NCI-H82 treated with DMSO at 0.1 percent for 48 hours (cell line): Measurements from ENCODE around the gene ADAMTS16.

Experiments used
- DNase-seq: peaks from one replicate; lab custom pipeline; 2025; ENCODE audit not compliant: unreplicated experiment; lab: John Stamatoyannopoulos, UW

Gene ADAMTS16

DNA sequence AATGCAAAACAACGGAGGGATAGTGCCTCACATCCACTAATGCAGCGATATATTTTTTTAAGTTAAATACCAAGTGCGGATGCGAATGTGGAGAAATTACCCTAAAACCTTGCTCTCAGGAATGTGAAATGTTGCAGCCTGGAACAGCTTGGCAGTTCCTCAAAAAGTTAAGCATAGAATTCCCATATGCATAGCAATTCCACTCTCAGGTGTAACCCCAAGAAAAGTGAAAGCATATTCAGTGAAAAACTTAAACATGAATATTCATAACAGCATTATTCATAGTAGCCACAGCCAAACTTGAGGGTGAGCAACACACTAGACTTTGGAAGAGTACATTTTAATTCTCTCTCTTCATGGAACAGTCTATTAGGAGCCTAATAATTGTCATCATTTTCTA lies 199.1 kb downstream of the ADAMTS16 start:
- DNase-seq = no peak

DNA sequence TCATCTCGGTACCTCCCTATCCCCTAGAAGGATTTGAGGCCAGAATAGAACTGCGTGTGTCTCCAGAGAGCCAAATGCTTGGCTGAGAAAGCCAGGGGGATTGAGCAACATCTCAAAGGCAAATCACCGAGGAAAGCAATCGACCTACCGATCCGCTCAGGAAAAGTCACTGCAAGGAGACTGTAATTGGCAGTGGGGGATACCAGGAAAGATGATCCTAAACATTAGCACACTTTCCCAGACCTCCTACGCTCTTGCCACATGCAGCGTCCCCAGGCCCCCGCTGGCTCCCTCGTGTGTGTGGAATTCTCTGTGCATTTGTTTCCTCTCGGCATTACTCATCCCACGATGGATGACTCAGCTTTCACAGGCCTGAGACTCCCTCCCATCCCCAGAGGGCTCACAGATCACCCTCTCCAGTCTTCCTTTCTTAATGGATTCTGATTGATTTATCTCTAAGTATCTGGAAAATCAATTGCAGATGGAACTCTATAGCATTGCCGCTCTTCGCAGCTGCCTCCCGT lies 200.1 kb downstream of the ADAMTS16 start:
- DNase-seq = no peak

DNA sequence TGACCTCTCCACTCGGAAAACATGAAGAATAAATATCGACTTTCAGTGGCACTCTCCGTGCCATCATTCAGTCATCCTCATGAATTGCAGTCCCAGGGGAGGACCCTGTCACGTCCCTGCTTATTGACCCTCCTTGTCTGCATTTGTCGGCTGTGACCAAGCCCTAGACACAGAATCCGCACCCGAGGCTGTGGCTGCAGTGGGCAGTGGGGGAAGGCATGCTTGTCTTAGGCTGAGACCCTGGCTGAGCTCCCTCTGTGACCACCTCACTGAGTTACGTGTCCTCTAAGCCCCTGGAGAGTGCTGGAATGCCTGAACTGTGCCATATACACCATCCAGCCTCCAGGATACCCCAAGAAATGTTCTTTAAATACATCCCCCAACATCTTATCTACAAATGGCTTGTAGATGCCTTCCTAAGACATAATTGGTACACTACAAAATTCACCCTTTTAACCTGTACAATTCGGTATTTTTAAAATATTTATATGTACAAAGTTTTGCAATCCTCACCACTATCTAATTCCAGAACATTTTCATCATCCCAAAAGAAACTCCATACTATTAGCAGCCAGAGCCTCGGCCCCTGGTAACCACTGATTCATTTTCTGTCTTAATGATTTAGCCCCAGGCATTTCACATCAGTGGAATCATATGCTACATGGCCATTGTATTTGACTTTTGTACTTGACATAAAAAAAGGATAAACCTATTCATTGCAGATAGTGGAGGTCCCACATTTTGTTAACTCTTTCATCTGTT lies 201.6 kb downstream of the ADAMTS16 start:
- no peak for DNase-seq

- no peak for DNase-seq
Observed at GRCh38 chr5:5342784-5343183, 202.7 kb downstream of the ADAMTS16 start.

- no peak for DNase-seq
Observed at GRCh38 chr5:5343568-5343967, 203.4 kb downstream of the ADAMTS16 start.

DNA sequence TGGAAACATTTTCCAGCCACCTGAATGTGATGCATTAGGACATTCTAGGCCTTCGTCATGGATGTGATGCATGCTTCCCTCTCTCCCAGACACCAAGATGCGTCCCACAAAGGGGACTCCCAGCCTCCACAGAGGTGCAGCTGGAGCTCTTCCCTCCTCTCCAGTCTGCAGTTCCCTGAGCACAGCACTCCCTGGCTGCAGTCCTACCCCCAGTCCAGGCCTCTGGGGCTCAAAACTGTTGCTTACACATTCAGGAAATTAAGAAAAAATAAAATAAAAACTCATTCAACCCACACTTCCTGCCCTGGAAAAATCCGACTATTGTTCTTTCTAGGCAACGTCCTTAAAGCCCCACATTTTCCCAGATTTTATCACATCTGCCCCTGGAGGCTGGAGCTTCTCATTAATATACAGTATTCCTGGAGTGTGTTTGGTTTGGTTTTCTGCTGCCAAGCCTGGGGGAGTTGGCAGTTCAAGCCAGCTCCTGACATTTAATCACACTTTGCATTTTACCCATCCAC lies 204.0 kb downstream of the ADAMTS16 start:
- DNase-seq = no peak

DNA sequence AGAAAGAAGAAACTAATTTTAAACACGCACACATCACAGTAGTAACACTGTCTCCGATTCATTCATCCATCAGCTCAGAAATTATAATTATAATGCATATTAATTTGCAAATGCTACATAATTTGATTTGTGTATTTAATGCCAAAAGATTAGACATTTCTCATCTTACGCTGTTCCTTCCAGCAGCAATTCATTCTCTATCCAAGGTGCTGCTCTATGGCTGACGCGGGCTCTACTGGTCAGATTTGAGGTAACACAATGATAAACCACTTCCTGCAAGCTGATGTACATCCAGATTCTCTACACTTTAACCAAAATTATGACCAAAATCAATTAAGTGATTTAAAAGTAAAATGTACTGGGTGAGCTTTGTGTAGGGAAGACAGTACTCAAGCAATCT lies 204.5 kb downstream of the ADAMTS16 start:
- no peak for DNase-seq

DNA sequence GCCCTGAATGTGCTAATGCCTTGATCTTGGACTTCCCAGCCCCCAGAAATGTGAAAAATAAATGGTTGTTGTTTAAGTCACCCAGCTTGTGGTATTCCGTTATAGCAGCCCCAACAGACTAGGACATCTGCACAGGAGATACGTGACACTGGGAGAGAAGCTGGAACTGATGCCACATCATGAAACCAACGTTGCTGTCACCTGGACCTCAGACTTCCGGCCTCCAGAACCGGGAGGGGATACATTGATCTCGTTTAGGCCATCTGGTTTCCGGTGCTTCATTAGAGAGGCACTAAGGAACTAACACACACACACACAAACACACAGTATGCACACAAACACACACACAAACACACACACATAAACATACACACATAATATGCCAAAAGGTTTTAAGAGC lies 207.3 kb downstream of the ADAMTS16 start:
- no peak for DNase-seq

- no peak for DNase-seq
Observed at GRCh38 chr5:5348135-5348534, 208.0 kb downstream of the ADAMTS16 start.

GRCh38 chr5:5348576-5348975 lies 208.4 kb downstream of the ADAMTS16 start:
- DNase-seq = no peak

DNA sequence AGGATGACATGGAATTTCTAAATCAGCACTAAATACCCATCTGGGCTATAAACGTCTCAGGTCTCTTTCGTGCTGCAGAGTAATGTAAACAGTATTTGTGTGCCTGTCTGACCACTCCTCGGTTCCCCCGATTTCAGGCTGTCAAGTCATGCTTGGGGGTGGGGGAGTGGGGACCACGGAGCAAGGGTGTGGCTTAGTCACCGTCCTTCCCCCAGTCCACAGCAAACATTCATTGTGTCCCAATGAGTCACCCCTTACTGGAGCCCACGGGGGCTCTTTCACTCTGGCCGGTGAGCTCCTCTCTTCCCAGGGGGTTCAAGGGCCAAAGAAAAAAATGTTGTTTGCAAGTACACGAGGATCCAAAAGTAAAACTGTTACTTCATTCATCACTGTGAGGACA lies 210.0 kb downstream of the ADAMTS16 start:
- DNase-seq = no peak

DNA sequence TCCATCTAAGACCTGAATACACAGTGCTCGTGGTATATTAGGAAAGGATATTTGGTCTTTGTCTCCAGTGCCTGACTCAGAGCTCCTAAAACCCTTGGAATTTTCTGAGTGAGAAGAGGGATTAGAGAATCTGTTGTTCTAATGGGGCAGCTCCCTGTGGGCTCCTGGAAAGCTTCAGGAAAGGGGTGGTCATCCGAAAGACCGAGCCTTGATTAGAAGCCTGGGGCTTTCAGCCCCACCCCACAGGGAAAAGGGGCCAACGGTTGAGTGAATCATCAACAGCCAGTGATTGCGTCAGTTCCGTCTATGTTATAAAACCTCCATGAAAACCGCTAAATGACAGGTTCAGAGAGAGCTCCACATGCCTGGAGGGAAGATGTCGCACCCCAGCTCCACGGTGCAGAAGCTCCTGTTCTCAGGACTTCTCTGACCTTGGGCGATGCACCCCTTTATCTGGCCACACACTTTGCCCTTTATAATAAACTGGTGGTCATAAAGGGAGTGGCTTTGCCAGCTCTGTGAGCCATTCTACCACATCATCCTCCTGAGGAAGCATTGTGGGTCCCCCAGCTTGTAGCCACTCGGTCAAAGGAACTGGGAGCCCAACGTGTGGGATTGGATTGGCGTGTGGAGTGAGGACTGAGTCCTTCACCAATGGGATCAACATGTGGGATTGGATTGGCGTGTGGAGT lies 211.3 kb downstream of the ADAMTS16 start:
- no peak for DNase-seq

DNA sequence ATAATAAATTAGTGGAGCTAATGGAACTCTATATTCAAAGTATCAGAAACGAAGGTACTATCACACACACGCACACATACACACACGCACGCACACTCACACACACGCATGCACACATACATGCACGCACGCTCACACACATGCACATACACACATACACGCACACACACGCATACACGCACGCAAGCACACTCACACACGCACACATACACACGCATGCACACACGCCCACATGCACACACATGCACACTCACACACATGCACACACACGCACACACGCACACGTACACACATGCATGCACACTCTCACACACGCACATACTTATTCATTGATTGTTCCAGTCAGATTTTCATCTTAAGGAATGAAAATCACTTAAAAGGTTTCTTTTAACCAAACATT lies 212.5 kb downstream of the ADAMTS16 start:
- no peak for DNase-seq

DNA sequence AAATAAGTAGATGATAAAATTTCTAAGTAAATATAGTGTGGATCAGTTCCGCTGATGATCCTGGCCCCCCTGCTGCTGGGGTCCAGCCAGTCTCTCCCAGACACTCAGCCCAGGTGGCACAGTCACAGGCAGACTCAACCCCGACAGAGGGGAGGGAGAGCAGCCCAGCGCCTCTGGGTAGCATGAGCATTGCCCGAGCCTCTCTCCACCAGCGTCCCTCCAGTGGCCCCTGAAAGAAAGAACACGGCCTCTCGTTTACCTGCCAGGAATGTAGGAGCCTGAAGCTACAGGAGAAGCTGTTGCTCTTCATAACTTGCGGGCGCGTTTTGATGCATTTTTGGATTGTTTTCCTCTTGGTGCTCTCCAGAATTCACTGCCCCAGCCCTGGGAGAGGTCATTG lies 213.6 kb downstream of the ADAMTS16 start:
- no peak for DNase-seq

- no peak for DNase-seq
Observed at GRCh38 chr5:5356765-5357164, 216.6 kb downstream of the ADAMTS16 start.

DNA sequence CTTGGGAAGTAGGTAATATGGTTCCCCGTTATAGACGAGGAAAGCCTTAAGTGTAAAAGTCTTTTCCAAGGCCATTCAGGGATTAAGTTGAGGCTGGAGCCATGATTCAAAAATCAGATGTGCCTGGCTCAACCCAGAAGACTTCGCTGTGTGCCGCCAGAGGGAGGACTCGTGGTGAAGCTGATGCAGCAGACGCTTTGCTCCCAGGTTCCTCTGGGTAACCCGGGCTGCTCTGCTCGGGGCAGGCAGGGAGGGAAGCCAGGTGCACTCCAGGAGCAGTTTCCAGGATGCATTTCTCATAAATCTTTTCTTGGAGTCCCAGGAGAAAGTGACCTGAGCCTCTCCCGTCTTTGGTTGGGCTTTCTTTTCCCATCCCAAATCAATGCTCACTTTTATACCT lies 219.5 kb downstream of the ADAMTS16 start:
- DNase-seq = no peak

- DNase-seq = no peak
Observed at GRCh38 chr5:5360363-5360940, 220.3 kb downstream of the ADAMTS16 start.

- peak; percentile 33 for DNase-seq
Observed at GRCh38 chr5:5360941-5361520, 220.9 kb downstream of the ADAMTS16 start.

- DNase-seq = no peak
Observed at GRCh38 chr5:5363045-5363444, 222.9 kb downstream of the ADAMTS16 start.

DNA sequence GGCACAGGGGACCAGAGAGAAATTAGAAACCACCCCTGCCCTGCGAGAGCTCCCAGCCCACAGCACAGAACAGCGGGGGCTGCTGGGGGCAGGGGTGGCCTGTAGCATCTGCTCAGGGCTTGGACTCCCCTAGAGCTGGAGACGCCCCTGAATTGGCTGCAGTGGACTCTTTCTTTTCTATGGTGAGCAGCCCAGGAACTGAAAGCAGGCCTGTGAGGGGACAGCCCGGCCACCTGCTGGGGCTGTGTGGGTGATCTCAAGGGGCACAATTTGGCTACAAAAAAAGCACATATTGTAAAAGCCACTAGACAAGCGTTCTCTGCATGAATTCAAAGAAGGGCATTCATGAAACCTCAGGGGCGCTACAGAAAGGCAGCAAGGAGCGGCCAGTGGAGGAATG lies 224.8 kb downstream of the ADAMTS16 start:
- no peak for DNase-seq

GRCh38 chr5:5367739-5368138 lies 227.6 kb downstream of the ADAMTS16 start:
- DNase-seq = no peak
